Fibroblast of villous mesenchyme (primary cell): Measurements from ENCODE around the gene RELL1. TPM values are rescaled to one million over a fixed set of nuclear protein-coding genes. Genes with fewer than 3 reads are reported as not detected.

ENCODE experiments used
- DNase-seq: peaks from one replicate; pipeline ENCODE4 v3.0.0-alpha.2; 2010; ENCODE audit warnings: low read depth
- H3K4me3 ChIP-seq: 2 replicates; pipeline ENCODE4 v1.5.1; 2011; ENCODE audit warnings: low read depth, mild to moderate bottlenecking, low read length
- total RNA-seq: library from RNA; depleted of rRNA; stranded (reverse); fragments of >200 nt; gene quantifications from 2 replicates; pipeline ENCODE4 v1.2.3, GENCODE V29; 2012
- TF ChIP-seq, protein P1 (sequence below): IDR thresholded peaks from 2 replicates; pipeline ENCODE4 v1.5.1; 2012; ENCODE audit warnings: low read depth, mild to moderate bottlenecking, low read length; ENCODE audit not compliant: insufficient read depth

RELL1 gene
- total RNA-seq, 1 donor, result 66.5 TPM

DNA sequence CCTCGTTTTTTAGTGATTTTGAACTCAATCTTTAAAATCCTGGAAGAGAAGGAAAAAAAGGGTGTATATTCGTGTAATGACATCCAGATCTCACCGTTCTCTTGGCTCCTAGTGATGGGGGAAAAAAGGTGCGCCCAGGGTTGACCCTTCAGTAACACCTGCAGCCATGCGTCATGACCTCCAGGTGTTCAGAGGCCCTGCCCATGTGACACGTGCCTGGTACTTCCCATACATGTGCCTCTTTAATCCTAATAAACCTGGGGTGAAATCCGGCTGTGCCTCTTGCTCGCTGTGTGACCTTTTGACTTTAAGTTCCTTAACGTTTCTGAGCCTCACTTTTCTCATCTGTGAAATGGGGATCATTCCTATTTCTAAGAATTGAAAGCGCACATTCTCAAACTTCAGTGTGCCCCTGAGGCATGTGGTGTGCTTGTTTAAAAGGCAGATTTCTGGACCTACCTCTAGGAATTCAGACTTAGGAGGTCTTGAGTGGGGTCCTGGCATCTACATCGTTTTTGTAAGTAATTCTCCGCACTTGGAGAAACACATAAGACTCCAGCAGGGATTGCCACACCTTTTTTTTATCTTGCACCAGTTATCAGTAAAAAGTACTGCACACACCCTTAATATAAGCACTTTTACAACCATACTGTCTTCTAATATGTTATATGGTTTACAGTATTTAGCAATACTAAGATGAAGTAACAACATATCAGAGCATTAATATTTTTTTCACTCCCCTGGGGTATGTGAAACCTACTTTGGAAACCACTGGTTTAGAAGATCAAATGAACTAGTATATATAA is 90.1 kb downstream of the RELL1 start:
- DNase-seq, result peak; percentile 75
- TF ChIP-seq, protein P1, sequence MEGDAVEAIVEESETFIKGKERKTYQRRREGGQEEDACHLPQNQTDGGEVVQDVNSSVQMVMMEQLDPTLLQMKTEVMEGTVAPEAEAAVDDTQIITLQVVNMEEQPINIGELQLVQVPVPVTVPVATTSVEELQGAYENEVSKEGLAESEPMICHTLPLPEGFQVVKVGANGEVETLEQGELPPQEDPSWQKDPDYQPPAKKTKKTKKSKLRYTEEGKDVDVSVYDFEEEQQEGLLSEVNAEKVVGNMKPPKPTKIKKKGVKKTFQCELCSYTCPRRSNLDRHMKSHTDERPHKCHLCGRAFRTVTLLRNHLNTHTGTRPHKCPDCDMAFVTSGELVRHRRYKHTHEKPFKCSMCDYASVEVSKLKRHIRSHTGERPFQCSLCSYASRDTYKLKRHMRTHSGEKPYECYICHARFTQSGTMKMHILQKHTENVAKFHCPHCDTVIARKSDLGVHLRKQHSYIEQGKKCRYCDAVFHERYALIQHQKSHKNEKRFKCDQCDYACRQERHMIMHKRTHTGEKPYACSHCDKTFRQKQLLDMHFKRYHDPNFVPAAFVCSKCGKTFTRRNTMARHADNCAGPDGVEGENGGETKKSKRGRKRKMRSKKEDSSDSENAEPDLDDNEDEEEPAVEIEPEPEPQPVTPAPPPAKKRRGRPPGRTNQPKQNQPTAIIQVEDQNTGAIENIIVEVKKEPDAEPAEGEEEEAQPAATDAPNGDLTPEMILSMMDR, result no peak
- no peak overlapping the region for H3K4me3 ChIP-seq

DNA sequence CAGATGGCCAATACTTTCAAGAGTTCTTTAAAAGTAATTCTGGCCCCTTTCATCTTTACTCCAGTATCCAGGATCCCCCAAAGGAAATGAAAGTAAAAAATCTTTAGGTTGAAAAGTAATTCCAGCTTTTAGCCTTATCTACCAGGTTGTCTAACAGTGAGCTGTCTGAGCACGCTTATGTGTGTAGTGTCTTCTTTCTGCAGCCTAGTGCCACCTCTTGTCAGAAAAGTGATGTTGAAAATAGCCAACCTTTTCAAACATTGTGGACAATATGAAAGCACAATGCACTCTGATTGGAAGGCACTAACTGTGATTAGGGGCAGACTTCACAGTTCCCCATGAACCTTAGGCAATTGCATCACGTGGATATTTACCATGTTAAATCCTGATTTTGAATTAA is 92.1 kb downstream of the RELL1 start:
- no peak overlapping the region for H3K4me3 ChIP-seq
- DNase-seq, result no peak
- TF ChIP-seq, protein P1, result no peak

DNA sequence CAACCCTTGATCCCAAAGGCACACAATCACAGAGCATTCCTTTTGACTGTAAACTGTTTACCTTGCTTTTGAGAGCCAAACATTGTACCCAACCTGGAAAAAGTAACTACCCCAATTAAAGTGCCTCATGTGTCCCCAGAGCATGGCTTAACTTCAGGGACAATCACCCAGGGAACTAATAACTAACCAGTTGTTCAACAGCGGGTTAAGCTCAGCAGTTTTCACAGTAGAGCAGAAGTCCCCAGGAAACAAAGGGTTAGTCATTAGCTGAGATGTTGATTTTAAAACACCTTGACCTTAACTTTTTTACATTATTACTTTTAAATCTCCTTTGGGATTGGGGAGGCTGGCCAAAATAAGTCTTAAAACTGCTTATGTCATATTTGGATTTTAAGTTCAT is 94.8 kb downstream of the RELL1 start:
- TF ChIP-seq, protein P1, result no peak
- DNase-seq, result no peak
- no peak overlapping the region for H3K4me3 ChIP-seq

DNA sequence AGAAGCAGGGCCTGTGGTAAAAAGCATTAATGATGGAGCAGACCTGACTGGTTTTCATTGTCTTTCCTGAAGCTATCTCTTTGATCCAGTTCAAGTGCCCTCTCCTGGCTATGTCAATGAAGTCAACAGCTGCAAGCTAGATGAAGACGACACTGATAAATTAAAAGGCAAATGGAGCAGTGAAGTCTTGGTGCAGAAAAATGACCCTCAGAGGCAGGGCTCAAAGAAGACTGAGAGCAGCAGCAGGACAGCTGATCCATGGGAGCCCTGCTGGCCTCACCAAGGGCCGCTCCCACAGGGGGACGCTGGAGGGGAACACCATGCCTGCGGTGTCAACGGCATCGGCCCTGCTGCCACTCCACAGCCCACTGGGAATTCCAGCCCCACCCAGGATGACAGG is 96.2 kb downstream of the RELL1 start:
- TF ChIP-seq, protein P1, result no peak
- H3K4me3 ChIP-seq, result no peak overlapping the region
- no peak for DNase-seq

DNA sequence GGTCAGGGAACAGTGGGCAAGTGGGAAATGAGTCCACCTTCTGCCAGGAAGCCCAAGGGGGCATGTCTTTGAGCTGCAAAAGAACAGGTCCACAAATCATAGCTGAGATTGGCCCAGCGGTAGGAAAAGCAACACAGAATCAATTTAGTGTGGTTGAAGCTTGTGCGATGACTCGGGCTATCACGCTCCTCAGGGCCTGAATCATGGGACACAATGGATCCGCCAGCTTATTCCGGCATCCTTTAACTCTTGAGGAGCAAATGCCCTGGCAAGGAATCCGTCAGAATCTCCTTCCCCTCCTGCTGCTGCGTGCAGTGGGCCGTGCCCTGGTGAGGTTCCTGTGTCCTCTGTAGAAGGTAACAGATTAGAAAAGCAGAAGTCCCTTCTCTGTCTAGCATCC is 98.0 kb downstream of the RELL1 start:
- TF ChIP-seq, protein P1, result no peak
- H3K4me3 ChIP-seq, result no peak overlapping the region
- no peak for DNase-seq

DNA sequence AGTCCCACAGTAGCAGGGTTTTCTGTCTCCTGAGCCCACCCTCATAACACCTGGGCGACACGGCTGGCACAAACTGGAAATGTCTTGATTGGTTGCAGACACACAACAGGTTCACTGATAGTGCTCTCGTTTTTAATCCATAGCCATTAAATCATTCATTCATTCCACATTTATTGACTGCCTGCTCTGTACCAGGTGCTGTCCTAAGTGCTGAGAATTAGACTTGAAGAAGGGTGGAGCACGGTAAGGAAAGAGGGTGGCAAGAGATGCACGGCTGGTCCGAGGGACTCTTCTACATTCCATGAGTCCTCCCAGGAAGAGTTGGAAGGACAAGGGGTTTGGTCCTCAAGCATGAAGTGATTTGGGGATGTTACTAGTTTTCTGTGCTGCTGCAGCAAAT is 100.0 kb downstream of the RELL1 start:
- no peak for DNase-seq
- no peak overlapping the region for H3K4me3 ChIP-seq
- TF ChIP-seq, protein P1, result no peak
